GM23338 (cell line): Measurements from ENCODE around the gene CBARP. TPM values are rescaled to one million over a fixed set of nuclear protein-coding genes. Genes with fewer than 3 reads are reported as not detected.

Source experiments
- ATAC-seq: fragments of 200-7000 bp; cut with Tn5 transposase; 3 replicates; pipeline ENCODE4 v1.9.1; 2020
- DNase-seq: peaks from one replicate; pipeline ENCODE4 v3.0.0-alpha.2; 2015; ENCODE audit warnings: low spot score
- H2AFZ ChIP-seq: fragments of 200-600 bp; sonication (generic); 2 replicates; pipeline ENCODE4 v1.8.0; 2016; ENCODE audit warnings: antibody characterized with exemption, mild to moderate bottlenecking, moderate library complexity
- H3F3A ChIP-seq: fragments of 200-600 bp; sonication (generic); replicated peaks from 2 replicates; pipeline ENCODE4 v1.8.0; 2017; ENCODE audit warnings: antibody characterized with exemption, mixed run types, low read depth
- H3K27ac ChIP-seq: fragments of 200-600 bp; sonication (generic); 2 replicates; pipeline ENCODE4 v1.6.1; 2016; ENCODE audit warnings: low read depth
- H3K27me3 ChIP-seq: fragments of 200-600 bp; sonication (generic); 2 replicates; pipeline ENCODE4 v1.8.0; 2016; ENCODE audit warnings: mild to moderate bottlenecking, mixed run types, moderate library complexity; ENCODE audit not compliant: insufficient read depth
- H3K36me3 ChIP-seq: fragments of 200-600 bp; sonication (generic); 2 replicates; pipeline ENCODE4 v1.8.0; 2016; ENCODE audit warnings: mild to moderate bottlenecking; ENCODE audit not compliant: insufficient read depth
- H3K4me1 ChIP-seq: fragments of 200-600 bp; sonication (generic); 2 replicates; pipeline ENCODE4 v1.8.0; 2016; ENCODE audit warnings: mild to moderate bottlenecking, moderate library complexity; ENCODE audit not compliant: insufficient read depth
- H3K4me2 ChIP-seq: fragments of 200-600 bp; sonication (generic); 2 replicates; pipeline ENCODE4 v1.7.1; 2017; ENCODE audit warnings: mixed run types
- H3K4me3 ChIP-seq: fragments of 200-600 bp; sonication (generic); 2 replicates; pipeline ENCODE4 v1.6.1; 2016; ENCODE audit warnings: mixed run types
- H3K79me2 ChIP-seq: fragments of 200-600 bp; sonication (generic); replicated peaks from 2 replicates; pipeline ENCODE4 v1.8.0; 2017; ENCODE audit warnings: mild to moderate bottlenecking; ENCODE audit not compliant: insufficient read depth
- H3K9me2 ChIP-seq: fragments of 200-600 bp; sonication (generic); 2 replicates; pipeline ENCODE4 v1.8.0; 2017; ENCODE audit not compliant: insufficient read depth
- H4K20me1 ChIP-seq: fragments of 200-600 bp; sonication (generic); replicated peaks from 2 replicates; pipeline ENCODE4 v1.8.0; 2017; ENCODE audit warnings: mild to moderate bottlenecking; ENCODE audit not compliant: insufficient read depth
- H3K27ac Mint-ChIP-seq: 2 replicates; pipeline ENCODE4 v1.8.0; 2020; ENCODE audit warnings: inconsistent platforms, mild to moderate bottlenecking, moderate library complexity, mixed read lengths
- H3K27me3 Mint-ChIP-seq: 3 replicates; pipeline ENCODE4 v1.8.0; 2022; ENCODE audit warnings: low read depth, mild to moderate bottlenecking, moderate library complexity, mixed read lengths, inconsistent platforms; ENCODE audit not compliant: insufficient read depth, poor library complexity
- H3K36me3 Mint-ChIP-seq: 3 replicates; pipeline ENCODE4 v1.8.0; 2021; ENCODE audit warnings: low read depth, mild to moderate bottlenecking, inconsistent platforms, moderate library complexity, mixed read lengths
- H3K4me1 Mint-ChIP-seq: 3 replicates; pipeline ENCODE4 v1.8.0; 2020; ENCODE audit warnings: mild to moderate bottlenecking, inconsistent platforms, mixed read lengths
- H3K4me3 Mint-ChIP-seq: 3 replicates; pipeline ENCODE4 v1.8.0; 2021; ENCODE audit warnings: moderate library complexity, mild to moderate bottlenecking, inconsistent platforms, mixed read lengths
- H3K9me3 Mint-ChIP-seq: 3 replicates; pipeline ENCODE4 v1.8.0; 2020; ENCODE audit warnings: moderate library complexity, mild to moderate bottlenecking, inconsistent platforms, mixed read lengths
- CREB1 ChIP-seq: fragments of 250-450 bp; sonication (Bioruptor Pico); IDR thresholded peaks from 2 replicates; pipeline ENCODE4 v1.5.0; 2020; ENCODE audit warnings: low read depth, mild to moderate bottlenecking, moderate library complexity
- CTCF ChIP-seq, 2 experiments: fragments of 200-600 bp in 1 of 2; sonication (generic) in 1 of 2; conservative IDR thresholded peaks; 2 replicates each; pipeline versions ENCODE4 v1.5.1 to v1.6.1; 2016 to 2017; ENCODE audit warnings: antibody characterized with exemption in 2 of 2, low read depth in 2 of 2, mild to moderate bottlenecking in 2 of 2, moderate library complexity in 1 of 2
- EZH2phosphoT487 ChIP-seq: fragments of 200-600 bp; sonication (generic); IDR thresholded peaks from one replicate; pipeline ENCODE4 v1.8.1; 2018; ENCODE audit warnings: antibody characterized with exemption; ENCODE audit not compliant: unreplicated experiment
- NANOG ChIP-seq: IDR thresholded peaks from 2 replicates; pipeline ENCODE4 v1.6.1; 2016; ENCODE audit warnings: antibody characterized with exemption, borderline replicate concordance
- STAT1 ChIP-seq: IDR thresholded peaks from one replicate; pipeline ENCODE4 v1.6.1; 2016; ENCODE audit warnings: antibody characterized with exemption; ENCODE audit not compliant: unreplicated experiment
- ZNF114 ChIP-seq: fragments of 250-450 bp; sonication (Bioruptor Pico); IDR thresholded peaks from 2 replicates; pipeline ENCODE4 v1.5.0; 2020; ENCODE audit warnings: mild to moderate bottlenecking, moderate library complexity
- polyA plus RNA-seq: library from polyadenylated mRNA; unstranded; fragments of >200 nt; fragmentation: Nextera tagmentation; extraction: Ambion mirVana; gene quantifications from 2 replicates; pipeline ENCODE4 v1.2.1, GENCODE V29; 2016
- total RNA-seq: library from RNA; depleted of rRNA; stranded (reverse); fragments of >200 nt; shearing (Covaris generic); gene quantifications from 2 replicates; pipeline ENCODE4 v1.2.3, GENCODE V29; 2014
- TF ChIP-seq, protein P1 (sequence below): IDR thresholded peaks from one replicate; pipeline ENCODE4 v1.6.1; 2018; ENCODE audit warnings: antibody characterized with exemption; ENCODE audit not compliant: unreplicated experiment

The CBARP gene
- total and polyA plus RNA-seq, 2 experiments from 2014 or later: 2.0 to 14.1 TPM

DNA sequence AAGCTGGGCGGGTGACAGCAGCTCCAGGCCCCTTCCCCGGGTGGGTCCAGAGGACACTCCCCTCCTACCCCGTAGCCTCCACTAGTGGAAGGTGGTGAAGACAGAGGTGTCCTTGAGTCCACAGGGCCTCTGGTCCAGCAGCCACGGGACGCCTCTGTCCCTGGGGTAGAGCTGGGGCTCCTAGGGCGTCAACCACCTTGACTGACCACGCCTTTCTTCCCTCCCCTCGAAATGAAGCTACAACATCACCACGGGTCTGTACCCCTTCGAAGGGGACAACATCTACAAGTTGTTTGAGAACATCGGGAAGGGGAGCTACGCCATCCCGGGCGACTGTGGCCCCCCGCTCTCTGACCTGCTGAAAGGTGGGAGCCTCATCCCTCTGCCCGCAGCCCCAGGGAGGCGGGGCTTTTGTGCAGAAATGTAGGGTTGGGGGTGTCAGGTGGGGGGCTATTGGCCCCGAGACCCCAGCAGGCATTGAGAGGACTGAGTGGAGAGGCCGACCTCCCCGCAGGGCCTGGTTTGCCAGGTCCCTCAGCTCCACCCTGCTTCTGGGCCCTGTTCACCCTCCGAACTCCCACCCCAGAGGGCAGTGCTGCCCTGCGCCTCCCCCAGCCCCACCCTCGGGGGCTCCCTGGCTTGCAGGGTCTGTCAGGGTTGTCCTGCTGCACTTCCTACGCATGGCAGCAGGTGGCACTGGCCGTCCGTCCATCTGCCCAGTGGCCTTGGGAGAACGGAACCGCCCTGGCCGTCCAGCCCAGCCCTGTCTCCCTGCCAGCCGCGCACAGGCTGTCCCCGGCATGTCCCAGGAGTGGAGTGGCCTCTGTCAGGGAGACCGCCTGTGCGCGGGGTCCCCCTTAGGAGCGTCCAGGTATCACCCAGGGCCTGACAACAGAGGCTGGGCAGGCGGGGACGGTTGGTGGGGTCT, 16.6 kb downstream of the CBARP start:
- H3K4me1 Mint-ChIP-seq: peaks cover 10% of the 10 kb centered on the region; the same call in 2 of the 3 replicates
- peaks cover 2% of the 10 kb centered on the region; the same call in 1 of the 3 replicates for H3K36me3 Mint-ChIP-seq
- DNase-seq (no peak), ATAC-seq (peak; percentile 20)
- H3K4me2 ChIP-seq: no peak overlapping the region
- H3K79me2 ChIP-seq: peaks cover 35% of the 10 kb centered on the region
- no peak overlapping the region for H3K4me3 Mint-ChIP-seq
- H3K4me1 ChIP-seq: peaks cover 11% of the 10 kb centered on the region; the same call in 1 of the 2 replicates
- H3K27me3 ChIP-seq: no peaks in the 10 kb centered on the region
- no peaks in the 10 kb centered on the region for H3K36me3 ChIP-seq
- no peak overlapping the region for H3K4me3 ChIP-seq
- H3K27me3 Mint-ChIP-seq: peaks cover 10% of the 10 kb centered on the region
- H3K27ac Mint-ChIP-seq: no peak overlapping the region
- H2AFZ ChIP-seq: no peak overlapping the region
- TF ChIP-seq NANOG: no peak
- TF ChIP-seq, protein P1, sequence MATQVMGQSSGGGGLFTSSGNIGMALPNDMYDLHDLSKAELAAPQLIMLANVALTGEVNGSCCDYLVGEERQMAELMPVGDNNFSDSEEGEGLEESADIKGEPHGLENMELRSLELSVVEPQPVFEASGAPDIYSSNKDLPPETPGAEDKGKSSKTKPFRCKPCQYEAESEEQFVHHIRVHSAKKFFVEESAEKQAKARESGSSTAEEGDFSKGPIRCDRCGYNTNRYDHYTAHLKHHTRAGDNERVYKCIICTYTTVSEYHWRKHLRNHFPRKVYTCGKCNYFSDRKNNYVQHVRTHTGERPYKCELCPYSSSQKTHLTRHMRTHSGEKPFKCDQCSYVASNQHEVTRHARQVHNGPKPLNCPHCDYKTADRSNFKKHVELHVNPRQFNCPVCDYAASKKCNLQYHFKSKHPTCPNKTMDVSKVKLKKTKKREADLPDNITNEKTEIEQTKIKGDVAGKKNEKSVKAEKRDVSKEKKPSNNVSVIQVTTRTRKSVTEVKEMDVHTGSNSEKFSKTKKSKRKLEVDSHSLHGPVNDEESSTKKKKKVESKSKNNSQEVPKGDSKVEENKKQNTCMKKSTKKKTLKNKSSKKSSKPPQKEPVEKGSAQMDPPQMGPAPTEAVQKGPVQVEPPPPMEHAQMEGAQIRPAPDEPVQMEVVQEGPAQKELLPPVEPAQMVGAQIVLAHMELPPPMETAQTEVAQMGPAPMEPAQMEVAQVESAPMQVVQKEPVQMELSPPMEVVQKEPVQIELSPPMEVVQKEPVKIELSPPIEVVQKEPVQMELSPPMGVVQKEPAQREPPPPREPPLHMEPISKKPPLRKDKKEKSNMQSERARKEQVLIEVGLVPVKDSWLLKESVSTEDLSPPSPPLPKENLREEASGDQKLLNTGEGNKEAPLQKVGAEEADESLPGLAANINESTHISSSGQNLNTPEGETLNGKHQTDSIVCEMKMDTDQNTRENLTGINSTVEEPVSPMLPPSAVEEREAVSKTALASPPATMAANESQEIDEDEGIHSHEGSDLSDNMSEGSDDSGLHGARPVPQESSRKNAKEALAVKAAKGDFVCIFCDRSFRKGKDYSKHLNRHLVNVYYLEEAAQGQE: no peak
- TF ChIP-seq CTCF (conservative IDR thresholded peaks at IDR 0.05; ENCODE audit: low read depth in 2 of 2): peak; percentile 37 to 76
- no peak for TF ChIP-seq ZNF114 (CRISPR knock-in tag)
- TF ChIP-seq STAT1: no peak
- TF ChIP-seq EZH2phosphoT487: no peak
- no peak for TF ChIP-seq CREB1 (CRISPR knock-in tag)
- peaks cover 19% of the 10 kb centered on the region; the same call in 1 of the 2 replicates for H4K20me1 ChIP-seq
- no peak overlapping the region for H3K27ac ChIP-seq
- peaks cover 24% of the 10 kb centered on the region for H3F3A ChIP-seq
- no peaks in the 10 kb centered on the region for H3K9me2 ChIP-seq
- H3K9me3 Mint-ChIP-seq: no peaks in the 10 kb centered on the region

DNA sequence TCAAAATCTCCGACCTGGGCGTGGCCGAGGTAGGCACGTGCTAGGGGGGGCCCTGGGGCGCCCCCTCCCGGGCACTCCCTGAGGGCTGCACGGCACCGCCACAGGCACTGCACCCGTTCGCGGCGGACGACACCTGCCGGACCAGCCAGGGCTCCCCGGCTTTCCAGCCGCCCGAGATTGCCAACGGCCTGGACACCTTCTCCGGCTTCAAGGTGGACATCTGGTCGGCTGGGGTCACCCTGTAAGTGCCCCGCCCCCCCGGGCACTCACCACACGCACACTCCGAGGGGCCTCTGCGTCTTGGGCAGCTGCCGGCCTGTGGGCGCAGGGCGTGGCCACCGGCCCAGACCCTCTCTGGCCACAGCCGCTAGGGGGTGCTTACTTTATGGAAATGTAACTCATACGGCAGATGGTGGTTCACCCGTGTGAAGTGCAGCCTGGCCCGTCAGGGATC, 17.3 kb downstream of the CBARP start:
- Histone ChIP-seq H3K4me2 (no peak overlapping the region), H4K20me1 (peaks cover 21% of the 10 kb centered on the region; the same call in 1 of the 2 replicates), H3K79me2 (peaks cover 42% of the 10 kb centered on the region), H3K27ac (no peak overlapping the region), H3K4me3 (no peak overlapping the region), H3K9me2 (no peaks in the 10 kb centered on the region), H3K27me3 (no peaks in the 10 kb centered on the region), H3F3A (peaks cover 27% of the 10 kb centered on the region), H3K36me3 (no peaks in the 10 kb centered on the region), H2AFZ (no peak overlapping the region), H3K4me1 (peaks cover 11% of the 10 kb centered on the region; the same call in 1 of the 2 replicates)
- peaks cover 16% of the 10 kb centered on the region for H3K27me3 Mint-ChIP-seq
- no peak overlapping the region for H3K4me3 Mint-ChIP-seq
- TF ChIP-seq CTCF (conservative IDR thresholded peaks at IDR 0.05; ENCODE audit: low read depth in 2 of 2): peak; percentile 22 to 28; a peak in 2 of 4 replicates
- TF ChIP-seq, protein P1: no peak
- H3K36me3 Mint-ChIP-seq: peaks cover 2% of the 10 kb centered on the region; the same call in 1 of the 3 replicates
- no peaks in the 10 kb centered on the region for H3K9me3 Mint-ChIP-seq
- DNase-seq (no peak), ATAC-seq (0 out of 3 replicates have a peak, but pooled peaks have one; percentile 2)
- H3K27ac Mint-ChIP-seq: no peak overlapping the region
- H3K4me1 Mint-ChIP-seq: peaks cover 14% of the 10 kb centered on the region
